ENCODE data around the gene BNIPL. TPM values are rescaled to one million over a fixed set of nuclear protein-coding genes. Genes with fewer than 3 reads are reported as not detected.

Gene BNIPL
- under 1 TPM in 2 of 4 donors, not detected in 2; 0.13 to 0.25 TPM for total RNA-seq

GRCh38 chr1:151036356-151036755 lies at the start of gene BNIPL:
Gene BNIPL (plus strand): TSS chr1:151036586. CDS start chr1:151036726, 140 bp downstream.
- TF ChIP-seq CTCF (IDR thresholded peaks at IDR 0.05 in 4 of 5, conservative IDR thresholded peaks at IDR 0.05 in 1 of 5), result no peak
- no peak for TF ChIP-seq POLR2A (IDR thresholded peaks at IDR 0.05)
- Histone ChIP-seq H3K4me3 (no peak within 1 kb of the TSS), H3K36me3 (peaks cover 0 to 25% of the 10 kb centered on the region in 2 donors), H3K9me3 (no peaks in the 10 kb centered on the region), H3K27me3 (no peaks in the 10 kb centered on the region), H3K27ac (no peak within 1 kb of the TSS), H3K4me1 (no peaks in the 10 kb centered on the region)
- in situ Hi-C loops (cut with MboI; ENCODE audit: low sequenced_read_pairs in 4 of 4), result no loop called here
- intact Hi-C loops (cut with DNase I; ENCODE audit: low total_unique reads), result no loop called here
- ATAC-seq, result no peak
- DNase-seq, result no peak

- in situ Hi-C loops (cut with MboI; ENCODE audit: low sequenced_read_pairs in 4 of 4) (no loop called here), intact Hi-C loops (cut with DNase I; ENCODE audit: low total_unique reads) (no loop called here)
- Histone ChIP-seq H3K27ac (no peak overlapping the region), H3K27me3 (no peaks in the 10 kb centered on the region), H3K9me3 (no peaks in the 10 kb centered on the region), H3K4me3 (no peak overlapping the region), H3K4me1 (no peaks in the 10 kb centered on the region), H3K36me3 (no peaks in the 10 kb centered on the region)
- no peak for TF ChIP-seq POLR2A (IDR thresholded peaks at IDR 0.05)
- no peak for TF ChIP-seq CTCF (IDR thresholded peaks at IDR 0.05 in 4 of 5, conservative IDR thresholded peaks at IDR 0.05 in 1 of 5)
- ATAC-seq (no peak), DNase-seq (no peak)
Measured at GRCh38 chr1:150987924-150988323, 48.5 kb upstream of the BNIPL start.

GRCh38 chr1:150992626-150993025 lies 43.8 kb upstream of the BNIPL start:
- TF ChIP-seq POLR2A (IDR thresholded peaks at IDR 0.05) (no peak), CTCF (IDR thresholded peaks at IDR 0.05 in 4 of 5, conservative IDR thresholded peaks at IDR 0.05 in 1 of 5) (no peak)
- DNase-seq, result no peak
- intact Hi-C loops (cut with DNase I; ENCODE audit: low total_unique reads), result no loop called here
- no peak overlapping the region for H3K27ac ChIP-seq
- H3K4me1 ChIP-seq, result peaks cover 9 to 11% of the 10 kb centered on the region in 2 donors
- no peaks in the 10 kb centered on the region for H3K27me3 ChIP-seq
- in situ Hi-C loops (cut with MboI; ENCODE audit: low sequenced_read_pairs in 4 of 4), result no loop called here
- H3K9me3 ChIP-seq, result no peaks in the 10 kb centered on the region
- ATAC-seq, result no peak
- peaks cover 0 to 8% of the 10 kb centered on the region in 2 donors for H3K36me3 ChIP-seq
- no peak overlapping the region for H3K4me3 ChIP-seq

- no peak overlapping the region for H3K4me3 ChIP-seq
- H3K4me1 ChIP-seq, result peaks cover 9 to 11% of the 10 kb centered on the region in 2 donors
- H3K9me3 ChIP-seq, result no peaks in the 10 kb centered on the region
- in situ Hi-C loops (cut with MboI; ENCODE audit: low sequenced_read_pairs in 4 of 4), result no loop called here
- H3K27ac ChIP-seq, result no peak overlapping the region
- intact Hi-C loops (cut with DNase I; ENCODE audit: low total_unique reads), result no loop called here
- peaks cover 0 to 25% of the 10 kb centered on the region in 2 donors for H3K36me3 ChIP-seq
- DNase-seq, result no peak
- TF ChIP-seq CTCF (IDR thresholded peaks at IDR 0.05 in 4 of 5, conservative IDR thresholded peaks at IDR 0.05 in 1 of 5), result no peak
- no peaks in the 10 kb centered on the region for H3K27me3 ChIP-seq
- no peak for ATAC-seq
Measured at GRCh38 chr1:150994248-150994647, 42.1 kb upstream of the BNIPL start.

GRCh38 chr1:150995460-150995859 lies 40.9 kb upstream of the BNIPL start:
- Histone ChIP-seq H3K9me3 (no peaks in the 10 kb centered on the region), H3K27ac (peak overlapping the region; percentile 51 to 70 (median 64)), H3K4me1 (peaks cover 9 to 11% of the 10 kb centered on the region in 2 donors), H3K4me3 (peak overlapping the region in 2 of 4 donors; percentile 27 to 29), H3K27me3 (no peaks in the 10 kb centered on the region), H3K36me3 (peaks cover 0 to 37% of the 10 kb centered on the region in 2 donors)
- no peak for TF ChIP-seq CTCF (IDR thresholded peaks at IDR 0.05 in 4 of 5, conservative IDR thresholded peaks at IDR 0.05 in 1 of 5)
- no peak for TF ChIP-seq POLR2A (IDR thresholded peaks at IDR 0.05)
- DNase-seq, result no peak
- intact Hi-C loops (cut with DNase I; ENCODE audit: low total_unique reads), result loop anchor here (1.0 kb wide), 1 partner anchor 16 kb away; no protein-coding TSS in a partner anchor
- in situ Hi-C loops (cut with MboI; ENCODE audit: low sequenced_read_pairs in 4 of 4), result no loop called here
- peak; percentile 38 for ATAC-seq
